Measurements from ENCODE around the gene TACC2. TPM values are rescaled to one million over a fixed set of nuclear protein-coding genes. Genes with fewer than 3 reads are reported as not detected.

TACC2 gene
- total and polyA plus RNA-seq, 9 of the 15 experiments (the other 6 are each of a cell fraction or from before 2014, with no cell fraction given), result under 0.01 to 0.35 (median 0.03) TPM; not detected in 6

GRCh38 chr10:122062831-122063674 is 74.1 kb downstream of the TACC2 start (continued):
- TF ChIP-seq VEZF1 (CRISPR knock-in tag; IDR thresholded peaks at IDR 0.05) (peak; percentile 81), FOXK2 (conservative IDR thresholded peaks at IDR 0.05 in 1 of 2, IDR thresholded peaks at IDR 0.05 in 1 of 2; ENCODE audit: low read depth in 2 of 2) (peak; percentile 98 to 99), KDM1A (IDR thresholded peaks at IDR 0.05) (peak; percentile 69 to 74; a peak in 3 of 4 replicates), XRCC4 (IDR thresholded peaks at IDR 0.05; ENCODE audit: extremely low read depth, insufficient read depth, insufficient read length) (no peak), ZNF586 (CRISPR knock-in tag; conservative IDR thresholded peaks at IDR 0.05) (no peak), TRIM24 (IDR thresholded peaks at IDR 0.05) (0 out of 4 replicates have a peak, but pooled peaks have one; percentile 19 to 33), LARP7 (IDR thresholded peaks at IDR 0.05) (no peak), SMAD4 (CRISPR knock-in tag; conservative IDR thresholded peaks at IDR 0.05) (0 out of 2 replicates have a peak, but pooled peaks have one; percentile 19), ZNF239 (CRISPR knock-in tag; IDR thresholded peaks at IDR 0.05) (no peak), MTA2 (IDR thresholded peaks at IDR 0.05; ENCODE audit: low read depth) (no peak), ZNF24 (IDR thresholded peaks at IDR 0.05) (0 out of 2 replicates have a peak, but pooled peaks have one; percentile 10), GTF2B (IDR thresholded peaks at IDR 0.05; ENCODE audit: extremely low read depth, insufficient read length) (no peak), MEF2D (tag; conservative IDR thresholded peaks at IDR 0.05; ENCODE audit: low read depth) (no peak), ETV1 (tag; conservative IDR thresholded peaks at IDR 0.05; ENCODE audit: low read depth) (peak; percentile 77), RAD51 (IDR thresholded peaks at IDR 0.05; ENCODE audit: borderline replicate concordance, low read depth) (peak; percentile 55), RAD21 (CRISPR knock-in tag; conservative IDR thresholded peaks at IDR 0.05 in 1 of 2, IDR thresholded peaks at IDR 0.05 in 1 of 2) (no peak), HDAC8 (tag; IDR thresholded peaks at IDR 0.05) (no peak), RBM25 (IDR thresholded peaks at IDR 0.05; ENCODE audit: low read depth, low read length, severe bottlenecking) (peak; percentile 89)
- TF ChIP-seq, protein P1, sequence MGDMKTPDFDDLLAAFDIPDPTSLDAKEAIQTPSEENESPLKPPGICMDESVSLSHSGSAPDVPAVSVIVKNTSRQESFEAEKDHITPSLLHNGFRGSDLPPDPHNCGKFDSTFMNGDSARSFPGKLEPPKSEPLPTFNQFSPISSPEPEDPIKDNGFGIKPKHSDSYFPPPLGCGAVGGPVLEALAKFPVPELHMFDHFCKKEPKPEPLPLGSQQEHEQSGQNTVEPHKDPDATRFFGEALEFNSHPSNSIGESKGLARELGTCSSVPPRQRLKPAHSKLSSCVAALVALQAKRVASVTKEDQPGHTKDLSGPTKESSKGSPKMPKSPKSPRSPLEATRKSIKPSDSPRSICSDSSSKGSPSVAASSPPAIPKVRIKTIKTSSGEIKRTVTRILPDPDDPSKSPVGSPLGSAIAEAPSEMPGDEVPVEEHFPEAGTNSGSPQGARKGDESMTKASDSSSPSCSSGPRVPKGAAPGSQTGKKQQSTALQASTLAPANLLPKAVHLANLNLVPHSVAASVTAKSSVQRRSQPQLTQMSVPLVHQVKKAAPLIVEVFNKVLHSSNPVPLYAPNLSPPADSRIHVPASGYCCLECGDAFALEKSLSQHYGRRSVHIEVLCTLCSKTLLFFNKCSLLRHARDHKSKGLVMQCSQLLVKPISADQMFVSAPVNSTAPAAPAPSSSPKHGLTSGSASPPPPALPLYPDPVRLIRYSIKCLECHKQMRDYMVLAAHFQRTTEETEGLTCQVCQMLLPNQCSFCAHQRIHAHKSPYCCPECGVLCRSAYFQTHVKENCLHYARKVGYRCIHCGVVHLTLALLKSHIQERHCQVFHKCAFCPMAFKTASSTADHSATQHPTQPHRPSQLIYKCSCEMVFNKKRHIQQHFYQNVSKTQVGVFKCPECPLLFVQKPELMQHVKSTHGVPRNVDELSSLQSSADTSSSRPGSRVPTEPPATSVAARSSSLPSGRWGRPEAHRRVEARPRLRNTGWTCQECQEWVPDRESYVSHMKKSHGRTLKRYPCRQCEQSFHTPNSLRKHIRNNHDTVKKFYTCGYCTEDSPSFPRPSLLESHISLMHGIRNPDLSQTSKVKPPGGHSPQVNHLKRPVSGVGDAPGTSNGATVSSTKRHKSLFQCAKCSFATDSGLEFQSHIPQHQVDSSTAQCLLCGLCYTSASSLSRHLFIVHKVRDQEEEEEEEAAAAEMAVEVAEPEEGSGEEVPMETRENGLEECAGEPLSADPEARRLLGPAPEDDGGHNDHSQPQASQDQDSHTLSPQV (IDR thresholded peaks at IDR 0.05), result peak; percentile 63
